Fibroblast of lung (primary cell): ENCODE data around the gene CDH1. TPM values are rescaled to one million over a fixed set of nuclear protein-coding genes. Genes with fewer than 3 reads are reported as not detected.

Source experiments
- DNase-seq, 2 donors: peaks; one replicate each; pipeline versions ENCODE4 v3.0.0 to v3.0.0-alpha.2; 2010; ENCODE audit warnings: low read depth in 2 of 2
- H2AFZ ChIP-seq: 2 replicates; pipeline ENCODE4 v1.5.1; 2012; ENCODE audit warnings: low read length, control low read depth, inconsistent platforms
- H3K27ac ChIP-seq: 2 replicates; pipeline ENCODE4 v1.5.1; 2011; ENCODE audit warnings: low read length, control low read depth; ENCODE audit not compliant: insufficient read depth
- H3K27me3 ChIP-seq: 2 replicates; pipeline ENCODE4 v1.5.1; 2011; ENCODE audit warnings: mild to moderate bottlenecking, low read length; ENCODE audit not compliant: control insufficient read depth, insufficient read depth
- H3K36me3 ChIP-seq: 2 replicates; pipeline ENCODE4 v1.5.1; 2011; ENCODE audit warnings: low read length; ENCODE audit not compliant: control insufficient read depth, insufficient read depth
- H3K4me1 ChIP-seq: 2 replicates; pipeline ENCODE4 v1.5.1; 2011; ENCODE audit warnings: low read length; ENCODE audit not compliant: control insufficient read depth, insufficient read depth; ENCODE audit errors: extremely low read depth
- H3K4me2 ChIP-seq: 2 replicates; pipeline ENCODE4 v1.5.1; 2011; ENCODE audit warnings: low read length, control low read depth; ENCODE audit not compliant: insufficient read depth; ENCODE audit errors: extremely low read depth
- H3K4me3 ChIP-seq, 4 experiments: fragments of 200-600 bp in 1 of 4; sonication (generic) in 1 of 4; replicated peaks in 1 of 4; 2 replicates each; pipeline ENCODE4 v1.5.1; 2011 to 2016; ENCODE audit warnings: low read length in 4 of 4, low read depth in 3 of 4, mild to moderate bottlenecking in 3 of 4, control low read depth in 2 of 4, inconsistent platforms in 1 of 4, mixed read lengths in 1 of 4; ENCODE audit not compliant: insufficient read depth in 1 of 4; ENCODE audit errors: control extremely low read depth in 1 of 4
- H3K79me2 ChIP-seq: 2 replicates; pipeline ENCODE4 v1.5.1; 2012; ENCODE audit warnings: mild to moderate bottlenecking, low read length, inconsistent platforms; ENCODE audit not compliant: control insufficient read depth, insufficient read depth
- H3K9ac ChIP-seq: 2 replicates; pipeline ENCODE4 v1.5.1; 2011; ENCODE audit warnings: mild to moderate bottlenecking, low read length, control low read depth; ENCODE audit not compliant: insufficient read depth
- H3K9me3 ChIP-seq: 2 replicates; pipeline ENCODE4 v1.5.1; 2012; ENCODE audit warnings: low read depth, low read length; ENCODE audit not compliant: control insufficient read depth, insufficient read depth
- H4K20me1 ChIP-seq: 2 replicates; pipeline ENCODE4 v1.5.1; 2011; ENCODE audit warnings: low read length; ENCODE audit not compliant: control insufficient read depth, insufficient read depth; ENCODE audit errors: extremely low read depth
- EZH2 ChIP-seq: IDR thresholded peaks from 2 replicates; pipeline ENCODE4 v1.5.1; 2012; ENCODE audit warnings: low read length, control low read depth, mild to moderate bottlenecking; ENCODE audit errors: missing control alignments
- polyA plus RNA-seq, 2 donors: library from polyadenylated mRNA; depleted of rRNA in 1 of 2; stranded (reverse) in 1 of 2; unstranded in 1 of 2; fragments of >200 nt; gene quantifications; 2 replicates each; pipeline ENCODE4 v1.2.1, GENCODE V29; 2011 to 2012; ENCODE audit warnings: missing spikeins in 1 of 2
- total RNA-seq: library from RNA; depleted of rRNA; stranded (reverse); fragments of >200 nt; gene quantifications from 2 replicates; pipeline ENCODE4 v1.2.1, GENCODE V29; 2014
- TF ChIP-seq, protein P1 (sequence below), 2 donors: IDR thresholded peaks in 1 of 2; conservative IDR thresholded peaks in 1 of 2; 1 replicate in 1 of 2; 2 replicates in 1 of 2; pipeline ENCODE4 v1.5.1; 2011 to 2012; ENCODE audit warnings: low read length in 2 of 2, control low read depth in 1 of 2, inconsistent platforms in 1 of 2, low read depth in 1 of 2, mild to moderate bottlenecking in 1 of 2

Gene CDH1
- total and polyA plus RNA-seq, 2 donors (not counting 1 experiment from before 2014, with no cell fraction given): 0.02 TPM; not detected in 1

DNA sequence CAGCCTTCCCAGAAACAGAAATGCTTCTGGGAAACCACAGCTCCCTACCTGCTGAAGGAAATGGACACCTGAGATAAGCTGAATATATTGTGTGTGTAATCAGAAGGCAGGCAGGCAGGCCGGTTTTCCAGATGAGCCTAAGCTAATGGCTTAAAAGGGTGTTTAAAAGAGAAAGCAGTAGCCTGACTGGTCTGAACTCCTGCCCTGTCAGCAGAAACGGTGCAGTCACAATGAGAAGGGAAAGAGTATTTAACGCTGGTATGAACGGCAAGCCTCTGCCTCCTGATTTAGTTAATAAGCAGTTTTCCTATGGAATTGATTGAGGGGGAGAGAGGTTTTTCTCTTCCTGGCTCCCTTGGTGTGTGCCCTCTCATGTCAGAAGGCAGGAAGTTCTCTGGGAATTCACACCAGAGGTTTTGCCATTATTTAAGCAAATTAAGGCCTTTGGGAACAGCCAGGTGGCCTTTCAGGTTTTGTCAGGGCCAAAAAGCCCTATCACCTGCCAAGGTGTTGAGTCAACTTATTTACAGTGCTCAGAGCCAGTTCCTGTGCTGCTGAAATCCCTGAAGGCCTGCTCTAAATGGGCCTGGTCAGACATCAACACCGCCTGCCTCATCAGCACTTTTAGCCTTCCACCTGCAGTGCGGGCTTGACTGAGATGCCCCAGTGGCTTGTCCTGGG, 41.6 kb downstream of the CDH1 start:
- H2AFZ ChIP-seq: no peak overlapping the region
- H3K27me3 ChIP-seq: peaks cover 5% of the 10 kb centered on the region
- H3K27ac ChIP-seq: no peak overlapping the region
- no peaks in the 10 kb centered on the region for H3K36me3 ChIP-seq
- H3K9ac ChIP-seq: no peak overlapping the region
- no peaks in the 10 kb centered on the region for H3K4me1 ChIP-seq
- no peak for DNase-seq
- no peaks in the 10 kb centered on the region for H3K9me3 ChIP-seq
- H3K4me2 ChIP-seq: no peak overlapping the region
- no peak for TF ChIP-seq EZH2
- TF ChIP-seq, protein P1, sequence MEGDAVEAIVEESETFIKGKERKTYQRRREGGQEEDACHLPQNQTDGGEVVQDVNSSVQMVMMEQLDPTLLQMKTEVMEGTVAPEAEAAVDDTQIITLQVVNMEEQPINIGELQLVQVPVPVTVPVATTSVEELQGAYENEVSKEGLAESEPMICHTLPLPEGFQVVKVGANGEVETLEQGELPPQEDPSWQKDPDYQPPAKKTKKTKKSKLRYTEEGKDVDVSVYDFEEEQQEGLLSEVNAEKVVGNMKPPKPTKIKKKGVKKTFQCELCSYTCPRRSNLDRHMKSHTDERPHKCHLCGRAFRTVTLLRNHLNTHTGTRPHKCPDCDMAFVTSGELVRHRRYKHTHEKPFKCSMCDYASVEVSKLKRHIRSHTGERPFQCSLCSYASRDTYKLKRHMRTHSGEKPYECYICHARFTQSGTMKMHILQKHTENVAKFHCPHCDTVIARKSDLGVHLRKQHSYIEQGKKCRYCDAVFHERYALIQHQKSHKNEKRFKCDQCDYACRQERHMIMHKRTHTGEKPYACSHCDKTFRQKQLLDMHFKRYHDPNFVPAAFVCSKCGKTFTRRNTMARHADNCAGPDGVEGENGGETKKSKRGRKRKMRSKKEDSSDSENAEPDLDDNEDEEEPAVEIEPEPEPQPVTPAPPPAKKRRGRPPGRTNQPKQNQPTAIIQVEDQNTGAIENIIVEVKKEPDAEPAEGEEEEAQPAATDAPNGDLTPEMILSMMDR (conservative IDR thresholded peaks at IDR 0.05 in 1 of 2, IDR thresholded peaks at IDR 0.05 in 1 of 2; ENCODE audit: low read depth in 1 of 2, low read length in 2 of 2): no peak
- no peaks in the 10 kb centered on the region for H3K79me2 ChIP-seq
- H4K20me1 ChIP-seq: no peaks in the 10 kb centered on the region
- H3K4me3 ChIP-seq: no peak overlapping the region

DNA sequence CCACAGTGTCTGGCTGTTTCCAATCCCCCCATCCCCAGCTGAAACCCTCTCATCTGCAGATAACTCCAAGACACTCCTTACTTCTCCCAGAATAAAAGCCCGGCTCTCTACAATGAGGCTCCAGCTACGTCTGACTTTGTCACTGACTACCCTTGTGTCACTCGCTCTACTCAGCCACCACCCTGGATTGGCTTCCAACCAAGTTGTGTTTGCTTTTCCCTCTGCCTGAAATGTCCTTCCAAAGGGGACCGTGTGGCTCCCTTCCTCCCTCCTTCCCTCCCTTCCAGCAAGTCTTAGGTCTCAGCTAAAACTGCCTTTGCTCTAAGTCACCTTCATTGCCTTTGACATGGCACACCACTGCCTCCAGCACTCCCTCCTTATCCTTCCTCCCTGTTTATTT, 42.8 kb downstream of the CDH1 start:
- H3K4me1 ChIP-seq: no peaks in the 10 kb centered on the region
- DNase-seq: no peak
- H4K20me1 ChIP-seq: no peaks in the 10 kb centered on the region
- H3K9ac ChIP-seq: no peak overlapping the region
- peaks cover 5% of the 10 kb centered on the region for H3K27me3 ChIP-seq
- no peaks in the 10 kb centered on the region for H3K79me2 ChIP-seq
- no peak overlapping the region for H3K4me3 ChIP-seq
- no peak overlapping the region for H2AFZ ChIP-seq
- H3K4me2 ChIP-seq: no peak overlapping the region
- H3K36me3 ChIP-seq: no peaks in the 10 kb centered on the region
- no peaks in the 10 kb centered on the region for H3K9me3 ChIP-seq
- no peak for TF ChIP-seq EZH2
- TF ChIP-seq, protein P1 (conservative IDR thresholded peaks at IDR 0.05 in 1 of 2, IDR thresholded peaks at IDR 0.05 in 1 of 2; ENCODE audit: low read depth in 1 of 2, low read length in 2 of 2): no peak
- no peak overlapping the region for H3K27ac ChIP-seq

DNA sequence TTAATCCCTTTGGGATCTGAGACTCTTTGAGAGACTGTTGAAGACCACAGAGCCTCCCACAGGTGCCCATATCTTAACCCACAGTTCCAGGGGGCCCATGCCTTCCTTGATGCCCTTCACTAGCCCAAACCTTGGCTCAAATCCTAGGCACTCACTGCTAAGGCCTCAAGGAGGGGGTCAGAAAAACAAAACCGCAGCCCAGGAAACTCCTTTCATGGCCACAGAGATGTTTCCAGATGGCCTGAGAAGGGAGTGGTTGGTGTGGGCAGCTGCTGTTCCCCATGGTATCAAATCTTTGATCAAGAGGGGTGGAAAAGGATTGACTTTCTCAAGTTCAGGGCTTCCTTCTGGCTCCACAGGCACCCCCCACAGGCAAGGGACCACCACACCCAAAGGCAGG, 44.7 kb downstream of the CDH1 start:
- H3K9me3 ChIP-seq: no peaks in the 10 kb centered on the region
- no peak overlapping the region for H3K4me2 ChIP-seq
- no peak overlapping the region for H3K9ac ChIP-seq
- TF ChIP-seq EZH2: no peak
- TF ChIP-seq, protein P1 (conservative IDR thresholded peaks at IDR 0.05 in 1 of 2, IDR thresholded peaks at IDR 0.05 in 1 of 2; ENCODE audit: low read depth in 1 of 2, low read length in 2 of 2): no peak
- no peaks in the 10 kb centered on the region for H3K79me2 ChIP-seq
- DNase-seq: no peak
- no peak overlapping the region for H2AFZ ChIP-seq
- H4K20me1 ChIP-seq: no peaks in the 10 kb centered on the region
- H3K4me1 ChIP-seq: no peaks in the 10 kb centered on the region
- no peak overlapping the region for H3K4me3 ChIP-seq
- H3K27me3 ChIP-seq: peaks cover 8% of the 10 kb centered on the region
- H3K27ac ChIP-seq: no peak overlapping the region
- no peaks in the 10 kb centered on the region for H3K36me3 ChIP-seq
